ENCODE measurements around the gene ACTA1. TPM values are rescaled to one million over a fixed set of nuclear protein-coding genes. Genes with fewer than 3 reads are reported as not detected.
A peak's percentile ranks its signal among the peaks of the same experiment; 100 is the strongest.
"Not testable (repeated sequence)": the region's sequence is repeated elsewhere in the genome, so short reads cannot be mapped to it uniquely, and the experiment has no call there.

ACTA1 gene
- total and polyA plus RNA-seq, 2 of the 13 experiments (the other 11 are each of a cell fraction or from before 2014, with no cell fraction given), result 1.4 to 5.2 TPM

GRCh38 chr1:229402329-229402728 lies 31.6 kb downstream of the ACTA1 start:
- H3K79me2 ChIP-seq (ENCODE audit: insufficient read depth, low read length); FAIRE-seq; ATAC-seq; H3K4me3 ChIP-seq (replicated peaks in 1 of 3; ENCODE audit: insufficient read depth in 1 of 3, low read depth in 2 of 3, low read length in 3 of 3); H2AFZ ChIP-seq (ENCODE audit: low read length); H4K20me1 ChIP-seq (ENCODE audit: insufficient read depth, low read length); H3K27me3 ChIP-seq (ENCODE audit: control insufficient read depth in 1 of 2, insufficient read depth in 2 of 2, low read length in 2 of 2); H3K9ac ChIP-seq (ENCODE audit: insufficient read depth, low read depth, low read length); in situ Hi-C loops (cut with HindIII; ENCODE audit: extremely low pct_ligation_motif_present, low pct_unique_long_range_greater_than_20kb); CTCF ChIA-PET (ENCODE audit: low intra/inter-chr PET ratio, low total read pairs); H3K9me3 ChIP-seq (ENCODE audit: low read length); BruUV-seq (replicated peaks); POLR2A ChIA-PET; H3K27ac ChIP-seq (ENCODE audit: extremely low read length, insufficient read depth, low read length); H3K36me3 ChIP-seq (replicated peaks in 1 of 2; ENCODE audit: control insufficient read depth in 1 of 2, insufficient read depth in 2 of 2, low read length in 2 of 2); DNase-seq (ENCODE audit: low spot score); intact Hi-C loops (cut with micrococcal nuclease; ENCODE audit: unreplicated experiment); H3K4me2 ChIP-seq (ENCODE audit: low read depth, low read length): not testable (repeated sequence)
- TF ChIP-seq SP5 (CRISPR knock-in tag; IDR thresholded peaks at IDR 0.05; ENCODE audit: borderline replicate concordance, low read depth) (peak; percentile 28; the same call in 1 of the 2 replicates), SKI (IDR thresholded peaks at IDR 0.05; ENCODE audit: partially characterized antibody) (peak; percentile 79), ZNF362 (CRISPR knock-in tag; IDR thresholded peaks at IDR 0.05; ENCODE audit: borderline replicate concordance) (peak; percentile 88), NCOR1 (IDR thresholded peaks at IDR 0.05; ENCODE audit: borderline replicate concordance, low read length) (peak; percentile 43; the same call in 1 of the 2 replicates), HNF4A (CRISPR knock-in tag; IDR thresholded peaks at IDR 0.05) (peak; percentile 49; the same call in 1 of the 2 replicates), RARA (CRISPR knock-in tag; IDR thresholded peaks at IDR 0.05) (peak; percentile 55; the same call in 1 of the 2 replicates), BCL6 (CRISPR knock-in tag; IDR thresholded peaks at IDR 0.05) (0 out of 2 replicates have a peak, but pooled peaks have one; percentile 21), ZNF770 (CRISPR knock-in tag; IDR thresholded peaks at IDR 0.05) (peak; percentile 70; the same call in 1 of the 2 replicates), ARID5B (CRISPR knock-in tag; IDR thresholded peaks at IDR 0.05) (peak; percentile 46), CEBPG (CRISPR knock-in tag; IDR thresholded peaks at IDR 0.05) (peak; percentile 26; the same call in 1 of the 2 replicates), ZNF740 (CRISPR knock-in tag; IDR thresholded peaks at IDR 0.05) (peak; percentile 77; the same call in 1 of the 2 replicates), NCOA2 (CRISPR knock-in tag; IDR thresholded peaks at IDR 0.05) (0 out of 2 replicates have a peak, but pooled peaks have one; percentile 11), ZNF281 (CRISPR knock-in tag; IDR thresholded peaks at IDR 0.05; ENCODE audit: borderline replicate concordance) (peak; percentile 40; the same call in 1 of the 2 replicates)
- 3% methylated on average over 4 of the region's 4 CpGs for WGBS (ENCODE audit: low lambda C conversion rate)
- peaks cover 41% of the 10 kb centered on the region for H3K4me1 ChIP-seq (ENCODE audit: insufficient read depth, low read length)
